Activated CD4-positive, alpha-beta T cell treated with anti-CD3 and anti-CD28 coated beads for 24 hours (primary cell): ENCODE results near the gene LGR6.
"Not testable (repeated sequence)": the region's sequence is repeated elsewhere in the genome, so short reads cannot be mapped to it uniquely, and the experiment has no call there.

Experiments used
- DNase-seq, 2 donors: peaks; one replicate each; pipeline ENCODE4 v3.0.0-alpha.2; 2020; ENCODE audit warnings: low read depth in 2 of 2

LGR6 gene

DNA sequence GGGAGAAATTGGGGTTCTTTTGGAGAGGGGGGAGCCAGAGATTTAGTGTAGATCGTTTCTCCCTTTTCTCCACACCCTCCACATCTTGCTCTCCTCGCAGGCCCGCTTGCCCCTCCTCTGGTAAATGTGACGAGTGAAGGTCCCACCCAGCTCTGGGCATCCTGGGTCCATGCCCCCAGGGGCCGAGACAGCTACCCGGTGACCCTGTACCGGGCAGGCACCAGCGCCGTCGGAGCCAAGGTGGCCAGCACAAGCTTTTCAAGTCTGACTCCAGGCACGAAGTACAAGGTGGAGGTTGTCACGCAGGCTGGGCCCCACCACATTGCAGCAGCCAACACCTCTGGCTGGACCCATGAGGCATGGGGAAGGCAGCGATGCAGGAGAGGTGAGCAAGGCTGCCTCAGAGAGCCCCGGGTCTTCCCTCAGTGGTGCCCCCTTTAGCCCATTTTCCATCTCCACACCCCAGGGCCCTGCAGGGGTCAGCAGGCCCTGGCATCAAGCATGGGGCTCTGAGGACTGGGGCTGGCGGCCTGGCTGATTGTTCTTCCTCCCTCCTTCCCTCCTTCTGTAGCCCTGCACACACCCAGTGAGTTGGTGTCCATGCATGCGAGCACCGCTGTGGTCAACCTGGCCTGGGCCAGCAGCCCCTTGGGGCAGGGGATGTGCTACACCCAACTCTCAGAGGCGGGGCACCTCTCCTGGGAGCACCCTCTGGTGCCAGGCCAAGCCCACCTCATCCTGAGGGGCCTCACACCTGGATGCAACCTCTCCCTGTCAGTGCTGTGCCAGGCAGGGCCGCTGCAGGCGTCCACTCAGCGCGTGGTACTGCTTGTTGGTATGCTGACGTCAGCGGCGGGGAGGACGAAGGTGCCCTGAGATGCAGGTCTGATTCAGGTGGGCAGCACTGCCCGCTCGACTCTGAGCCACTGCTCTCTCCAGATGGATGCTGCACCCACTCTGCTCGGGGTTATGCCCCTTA is 16.4 kb upstream of the LGR6 start:
- DNase-seq: no peak

- no peak for DNase-seq
These were observed 13.5 kb upstream of the LGR6 start for GRCh38 chr1:202179828-202180750.

DNA sequence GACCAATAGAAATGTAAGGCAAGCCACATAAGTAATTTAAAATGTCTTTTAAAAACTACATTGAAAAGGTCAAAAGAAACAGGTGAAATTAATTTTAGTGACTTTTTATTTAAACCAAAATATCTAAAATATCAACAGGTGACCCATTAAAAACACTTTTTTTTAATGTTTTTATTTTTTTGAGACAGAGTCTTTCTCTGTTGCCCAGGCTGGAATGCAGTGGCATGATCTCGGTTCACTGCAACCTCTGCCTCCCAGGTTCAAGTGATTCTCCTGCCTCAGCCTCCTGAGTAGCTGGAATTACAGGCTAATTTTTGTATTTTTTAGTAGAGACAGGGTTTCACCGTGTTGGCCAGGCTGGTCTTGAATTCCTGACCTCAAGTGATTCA is 12.9 kb upstream of the LGR6 start:
- not testable (repeated sequence) for DNase-seq

DNA sequence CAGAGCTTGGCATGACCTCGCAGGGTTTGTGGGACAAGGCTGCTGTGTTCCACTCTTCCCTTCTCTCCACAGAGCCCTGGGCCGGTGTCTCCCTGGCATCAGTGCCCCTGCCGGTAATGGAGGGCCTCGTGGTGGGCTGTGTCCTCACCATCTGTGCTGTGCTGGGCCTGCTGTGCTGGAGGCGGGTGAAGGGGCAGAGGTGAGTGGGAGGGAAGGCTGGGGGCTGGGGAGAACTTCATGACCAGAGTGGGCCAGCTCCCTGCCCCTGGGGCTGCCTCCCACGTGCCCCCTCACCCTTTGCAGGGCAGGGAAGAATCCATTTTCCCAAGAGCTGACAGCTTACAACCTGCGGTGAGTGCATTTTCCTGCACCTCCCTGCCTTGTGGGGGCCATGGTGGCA is 12.0 kb upstream of the LGR6 start:
- DNase-seq: no peak

DNA sequence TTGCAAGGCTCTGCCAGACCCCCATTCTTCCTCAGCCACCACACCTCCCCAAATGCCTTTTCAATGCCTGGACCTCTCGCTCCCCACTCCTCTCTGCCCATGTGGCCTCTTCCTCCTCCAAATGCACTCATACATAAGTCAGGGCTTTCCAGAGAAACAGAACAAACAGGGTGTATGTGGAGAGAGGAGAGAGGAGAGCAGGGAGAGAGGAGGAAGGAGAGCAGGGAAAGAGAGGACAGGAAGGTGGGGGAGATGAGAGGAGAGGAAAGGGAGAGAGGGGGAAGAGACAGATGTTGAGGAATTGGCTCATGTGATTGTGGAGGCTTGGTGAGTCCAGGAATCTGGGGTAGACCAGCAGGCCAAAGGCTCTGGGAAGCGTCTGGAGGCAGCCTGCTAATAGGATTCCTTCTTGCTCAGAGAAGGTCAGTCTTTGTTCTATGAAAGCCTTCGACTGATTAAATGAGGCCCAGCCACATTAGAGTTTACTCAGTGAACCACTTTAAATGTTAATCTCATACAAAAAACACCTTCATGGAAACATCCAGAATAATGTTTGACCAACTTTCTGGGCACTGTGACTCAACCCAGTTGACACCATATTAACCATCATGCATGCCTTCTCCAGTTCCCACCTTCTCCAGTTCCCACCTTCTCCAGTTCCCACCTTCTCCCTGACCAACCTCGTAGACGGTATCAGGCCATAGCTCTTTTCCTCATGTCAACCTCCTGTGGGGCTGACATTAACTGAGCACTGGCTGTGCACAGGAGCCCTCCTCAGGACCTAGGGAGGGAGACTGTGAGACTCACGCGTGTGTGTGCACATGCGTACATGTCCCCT is 11.3 kb upstream of the LGR6 start:
- DNase-seq: no peak

GRCh38 chr1:202184750-202185460 is 8.7 kb upstream of the LGR6 start:
- DNase-seq: peak; percentile 55 to 77

GRCh38 chr1:202186327-202186726 is 7.3 kb upstream of the LGR6 start:
- DNase-seq: no peak

GRCh38 chr1:202187041-202187671 is 6.4 kb upstream of the LGR6 start:
- no peak for DNase-seq

- no peak for DNase-seq
These were observed 5.7 kb upstream of the LGR6 start for GRCh38 chr1:202187697-202188407.

GRCh38 chr1:202189001-202189790 is 4.4 kb upstream of the LGR6 start:
- peak; percentile 71 to 73 for DNase-seq

DNA sequence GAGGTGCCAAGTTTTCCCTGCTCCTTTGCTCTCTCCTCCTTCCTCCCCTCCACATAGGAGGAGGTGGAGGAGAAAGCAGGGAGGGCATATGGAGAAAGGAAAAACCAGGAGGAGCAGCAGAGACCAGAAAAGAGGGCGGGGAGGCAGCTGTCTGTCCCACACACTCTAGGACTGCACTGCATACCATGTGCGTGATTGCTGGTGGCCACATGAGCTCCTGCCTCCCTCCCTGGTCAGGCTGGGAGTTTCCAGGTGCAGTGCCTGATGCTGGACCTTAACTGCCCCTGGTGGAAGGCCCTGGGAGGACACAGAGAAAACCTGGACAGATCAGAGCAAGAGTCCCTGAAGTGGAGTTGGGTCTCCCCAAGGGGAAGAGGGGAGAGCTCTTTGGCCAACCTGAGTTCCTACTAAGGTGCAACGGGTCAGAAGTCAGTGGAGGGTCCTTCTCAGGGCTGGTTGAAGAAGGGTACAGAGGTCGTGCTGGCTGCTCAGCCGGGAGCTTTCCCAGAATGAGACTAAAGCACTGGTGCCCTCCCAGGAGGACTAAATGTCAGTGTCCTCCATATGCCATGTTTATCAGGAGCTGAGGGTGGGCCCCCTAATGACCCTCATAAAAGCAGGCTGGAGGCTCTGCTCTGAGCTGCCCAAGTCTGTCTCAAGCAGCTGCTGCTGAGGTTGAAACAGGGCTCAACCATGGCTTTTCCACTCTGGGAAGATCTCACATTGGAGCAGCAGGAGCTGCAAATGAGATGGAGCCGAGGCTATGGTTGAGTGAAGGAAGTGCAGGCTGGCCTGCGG is 3.5 kb upstream of the LGR6 start:
- no peak for DNase-seq

DNA sequence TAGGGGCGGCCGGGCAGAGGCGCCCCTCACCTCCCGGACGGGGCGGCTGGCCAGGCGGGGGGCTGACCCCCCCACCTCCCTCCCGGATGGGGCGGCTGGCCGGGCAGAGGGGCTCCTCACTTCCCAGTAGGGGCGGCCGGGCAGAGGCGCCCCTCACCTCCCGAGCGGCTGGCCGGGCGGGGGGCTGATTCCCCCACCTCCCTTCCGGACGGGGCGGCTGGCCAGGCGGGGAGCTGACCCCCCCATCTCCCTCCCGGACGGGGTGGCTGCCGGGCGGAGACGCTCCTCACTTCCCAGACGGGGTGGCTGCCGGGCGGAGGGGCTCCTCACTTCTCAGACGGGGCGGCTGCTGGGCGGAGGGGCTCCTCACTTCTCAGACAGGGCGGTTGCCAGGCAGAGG is 2.2 kb upstream of the LGR6 start:
- not testable (repeated sequence) for DNase-seq

DNA sequence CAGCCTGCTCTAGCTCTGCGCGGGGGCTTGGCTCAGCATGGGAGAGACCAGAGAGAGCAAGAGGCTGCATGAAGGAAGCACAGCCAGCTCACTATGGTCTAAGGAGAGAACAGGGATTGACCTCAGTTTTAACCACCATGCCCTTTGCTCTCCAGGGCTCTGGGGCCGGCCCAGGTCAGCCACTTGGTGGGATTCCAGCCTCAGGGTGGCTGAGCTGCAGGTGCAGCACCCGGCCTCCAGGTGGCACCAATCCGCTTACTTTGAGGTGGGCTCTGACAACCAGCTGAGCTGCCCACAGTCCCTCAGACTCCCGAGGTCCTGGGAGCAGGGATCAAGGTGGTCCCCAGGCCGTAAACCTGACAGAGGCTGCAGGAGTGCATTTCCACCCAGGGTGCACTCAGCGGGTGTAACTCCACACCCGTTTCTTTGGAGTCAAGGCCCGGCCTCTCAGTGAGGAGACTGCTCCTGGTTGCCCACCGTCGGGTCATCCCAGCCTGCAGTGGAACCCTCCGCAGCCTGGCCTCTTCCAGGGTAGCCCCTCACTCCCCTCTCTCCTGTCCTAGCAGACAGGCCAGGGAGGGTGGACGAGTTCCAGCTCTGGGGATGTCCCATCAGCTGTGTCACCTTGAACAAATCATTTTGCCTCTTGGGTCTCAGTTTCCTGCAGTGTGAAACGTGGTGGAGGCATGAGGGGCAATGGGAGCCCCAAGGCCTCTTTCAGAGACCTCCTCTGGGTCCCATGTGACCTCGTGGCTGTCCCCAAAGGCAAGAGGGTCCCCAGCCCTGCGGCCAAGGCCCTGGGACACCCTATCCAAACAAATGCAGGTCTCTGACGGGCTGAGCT is 607 bp upstream of the LGR6 start:
- peak; percentile 32 to 45 for DNase-seq

GRCh38 chr1:202194328-202194648 is 689 bp downstream of the LGR6 start:
- DNase-seq: no peak

GRCh38 chr1:202197653-202198365 is 4.2 kb downstream of the LGR6 start:
- DNase-seq: no peak

DNA sequence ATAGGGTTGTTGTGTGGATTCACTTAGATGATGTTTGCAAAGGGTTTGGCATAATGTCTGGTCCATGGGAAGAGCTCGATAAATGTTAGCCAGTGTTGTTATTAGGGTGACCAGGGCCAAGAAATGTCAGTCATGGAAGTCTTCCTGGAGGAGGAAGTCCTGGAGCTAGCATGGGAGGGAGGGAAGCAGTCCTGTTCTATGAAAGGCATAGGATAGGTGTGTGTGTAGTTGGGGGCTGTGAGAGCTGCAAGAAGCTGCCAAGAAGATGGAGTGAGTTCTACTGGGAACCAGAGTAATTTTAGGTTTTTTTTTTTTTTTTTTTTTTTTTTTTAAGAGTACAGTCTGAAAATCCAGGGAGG is 4.7 kb downstream of the LGR6 start:
- no peak for DNase-seq
